BJ (cell line): Measurements from ENCODE around the gene SDCCAG8. TPM values are rescaled to one million over a fixed set of nuclear protein-coding genes. Genes with fewer than 3 reads are reported as not detected.

ENCODE experiments used
- CTCF ChIA-PET: fragments of 350-600 bp; formaldehyde crosslinking; extraction: SDS; loops from one replicate; lab custom pipeline; 2021; ENCODE audit warnings: antibody characterized with exemption, inconsistent platforms; lab: Yijun Ruan, JAX
- POLR2A ChIA-PET: fragments of 300-600 bp; sonication (Branson Sonifier 250); formaldehyde crosslinking; extraction: SDS; loops from one replicate; lab custom pipeline; 2021; ENCODE audit warnings: antibody characterized with exemption; lab: Charles Lee
- DNase-seq: peaks from one replicate; pipeline ENCODE4 v3.0.0-alpha.2; 2011; ENCODE audit warnings: low read depth
- H3K27me3 ChIP-seq: 2 replicates; pipeline ENCODE4 v1.6.0; 2011; ENCODE audit warnings: low read length; ENCODE audit not compliant: control insufficient read depth, insufficient read depth
- H3K36me3 ChIP-seq: 2 replicates; pipeline ENCODE4 v1.5.1; 2011; ENCODE audit warnings: low read length; ENCODE audit not compliant: control insufficient read depth, insufficient read depth
- H3K4me3 ChIP-seq: 2 replicates; pipeline ENCODE4 v1.5.1; 2011; ENCODE audit warnings: low read depth, mild to moderate bottlenecking, control low read depth, low read length
- polyA plus RNA-seq: library from polyadenylated mRNA; depleted of rRNA; stranded (reverse); fragments of >200 nt; gene quantifications from 2 replicates; pipeline ENCODE4 v1.2.3, GENCODE V29; 2011
- TF ChIP-seq, protein P1 (sequence below): IDR thresholded peaks from 2 replicates; pipeline ENCODE4 v1.5.1; 2011; ENCODE audit warnings: low read depth, mild to moderate bottlenecking, control low read depth, inconsistent platforms, low read length, moderate library complexity; ENCODE audit not compliant: insufficient read depth

The SDCCAG8 gene
- polyA plus RNA-seq, 1 experiment, result 17.0 TPM

DNA sequence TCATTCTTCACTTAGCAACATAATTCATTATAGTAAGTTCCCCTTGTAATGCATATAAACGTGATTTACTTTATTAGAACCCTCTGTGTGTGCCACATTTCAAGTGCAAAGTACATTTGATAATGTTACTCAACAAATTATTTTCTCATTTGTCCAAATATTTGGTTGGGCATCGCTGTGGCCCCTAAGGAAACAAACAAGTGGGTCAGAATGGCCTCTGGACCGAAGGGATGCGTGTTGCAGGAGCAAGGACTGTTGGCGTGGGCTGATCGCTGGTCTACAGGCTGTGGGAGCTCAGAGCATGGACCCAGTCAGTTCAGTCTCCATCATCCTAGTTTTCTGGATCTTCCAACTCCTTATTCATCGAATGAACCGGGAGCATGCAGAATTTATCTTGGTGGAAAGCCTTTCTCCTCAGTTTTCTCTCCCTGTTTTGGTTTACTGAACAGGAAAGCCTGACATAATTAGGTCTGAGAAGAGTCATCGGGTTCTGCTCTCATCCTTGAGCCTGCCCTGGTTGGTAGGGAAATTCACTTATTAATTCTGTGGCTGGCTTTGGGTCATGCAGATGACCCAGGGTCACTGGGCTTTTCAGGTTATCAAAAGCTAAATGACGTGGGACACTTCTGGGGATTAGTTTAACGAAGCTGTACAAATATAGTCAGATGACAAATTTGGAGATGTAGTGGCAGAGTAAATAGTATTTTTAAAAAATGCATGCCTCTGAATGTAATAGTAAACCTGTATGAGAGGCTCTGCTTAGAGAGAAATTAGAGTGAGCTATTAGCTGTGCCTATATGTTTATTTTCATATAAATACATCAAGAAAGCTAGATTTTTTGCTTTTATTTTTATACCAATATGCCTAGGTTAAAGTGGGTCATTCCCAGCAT is 200.2 kb downstream of the SDCCAG8 start:
- CTCF ChIA-PET, result interaction anchor here (0.7 kb wide), 1 partner anchor 500 kb away, joined by 3 read pairs; no protein-coding TSS in a partner anchor

DNA sequence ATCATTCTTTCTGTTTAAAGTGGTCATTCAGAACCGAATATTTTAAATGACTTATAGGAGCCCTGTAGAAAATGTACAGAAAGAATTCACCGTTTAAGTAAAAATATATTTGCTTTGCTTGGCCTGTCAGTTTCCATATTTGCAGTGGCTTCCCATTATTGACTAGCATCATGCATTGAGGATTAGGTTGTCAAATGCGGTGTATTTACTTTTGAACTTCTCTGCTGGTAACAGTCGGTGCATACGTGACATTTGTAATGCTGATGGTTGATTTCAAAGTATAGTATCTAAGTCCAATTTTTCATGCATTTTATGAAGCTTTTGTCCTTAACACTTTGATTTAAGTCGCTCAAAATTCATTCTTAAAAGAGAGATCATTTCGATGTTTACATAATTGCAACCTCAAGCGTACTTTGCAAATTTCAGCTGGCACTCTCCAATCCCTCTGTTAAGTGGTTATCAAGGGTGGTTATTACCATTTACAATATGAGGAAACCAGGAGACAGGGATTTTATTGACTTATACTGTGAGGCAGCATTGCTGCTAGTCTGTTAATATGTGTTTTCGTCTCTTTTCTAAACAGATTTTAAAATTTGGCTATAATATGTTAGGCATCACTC is 201.6 kb downstream of the SDCCAG8 start:
- CTCF ChIA-PET, result interaction anchor here (1.2 kb wide), 1 partner anchor 20 kb away, joined by 3 read pairs; no protein-coding TSS in a partner anchor
- Histone ChIP-seq H3K4me3 (no peak overlapping the region), H3K36me3 (no peaks in the 10 kb centered on the region), H3K27me3 (no peaks in the 10 kb centered on the region)
- TF ChIP-seq, protein P1, sequence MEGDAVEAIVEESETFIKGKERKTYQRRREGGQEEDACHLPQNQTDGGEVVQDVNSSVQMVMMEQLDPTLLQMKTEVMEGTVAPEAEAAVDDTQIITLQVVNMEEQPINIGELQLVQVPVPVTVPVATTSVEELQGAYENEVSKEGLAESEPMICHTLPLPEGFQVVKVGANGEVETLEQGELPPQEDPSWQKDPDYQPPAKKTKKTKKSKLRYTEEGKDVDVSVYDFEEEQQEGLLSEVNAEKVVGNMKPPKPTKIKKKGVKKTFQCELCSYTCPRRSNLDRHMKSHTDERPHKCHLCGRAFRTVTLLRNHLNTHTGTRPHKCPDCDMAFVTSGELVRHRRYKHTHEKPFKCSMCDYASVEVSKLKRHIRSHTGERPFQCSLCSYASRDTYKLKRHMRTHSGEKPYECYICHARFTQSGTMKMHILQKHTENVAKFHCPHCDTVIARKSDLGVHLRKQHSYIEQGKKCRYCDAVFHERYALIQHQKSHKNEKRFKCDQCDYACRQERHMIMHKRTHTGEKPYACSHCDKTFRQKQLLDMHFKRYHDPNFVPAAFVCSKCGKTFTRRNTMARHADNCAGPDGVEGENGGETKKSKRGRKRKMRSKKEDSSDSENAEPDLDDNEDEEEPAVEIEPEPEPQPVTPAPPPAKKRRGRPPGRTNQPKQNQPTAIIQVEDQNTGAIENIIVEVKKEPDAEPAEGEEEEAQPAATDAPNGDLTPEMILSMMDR, result no peak
- POLR2A ChIA-PET, result no interaction called here
- no peak for DNase-seq

More for the DNA sequence above, 200.2 kb downstream of the SDCCAG8 start:
- Histone ChIP-seq H3K36me3 (no peaks in the 10 kb centered on the region), H3K27me3 (no peaks in the 10 kb centered on the region), H3K4me3 (no peak overlapping the region)
- no peak for DNase-seq
- POLR2A ChIA-PET, result no interaction called here
- TF ChIP-seq, protein P1, result no peak

DNA sequence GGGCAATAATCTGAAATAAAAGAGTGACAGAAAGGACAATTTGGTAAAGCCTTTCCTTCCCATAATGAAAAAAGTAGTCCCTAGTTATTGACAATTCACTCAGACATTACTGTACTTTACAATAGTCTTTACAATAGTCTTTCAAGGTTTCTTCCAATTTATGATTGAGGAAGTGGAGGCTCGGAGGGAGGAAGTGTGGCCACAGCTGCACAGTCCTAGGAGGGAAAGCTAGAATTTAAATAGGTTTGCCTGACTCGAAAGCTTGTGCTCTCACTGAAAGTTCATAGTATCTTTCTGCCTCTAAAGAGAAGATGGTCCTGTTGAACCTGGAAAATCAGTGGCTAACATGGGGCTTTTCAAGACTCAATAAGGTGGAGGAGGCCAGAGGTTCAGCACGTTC is 203.2 kb downstream of the SDCCAG8 start:
- CTCF ChIA-PET, result no interaction called here
- TF ChIP-seq, protein P1, result no peak

DNA sequence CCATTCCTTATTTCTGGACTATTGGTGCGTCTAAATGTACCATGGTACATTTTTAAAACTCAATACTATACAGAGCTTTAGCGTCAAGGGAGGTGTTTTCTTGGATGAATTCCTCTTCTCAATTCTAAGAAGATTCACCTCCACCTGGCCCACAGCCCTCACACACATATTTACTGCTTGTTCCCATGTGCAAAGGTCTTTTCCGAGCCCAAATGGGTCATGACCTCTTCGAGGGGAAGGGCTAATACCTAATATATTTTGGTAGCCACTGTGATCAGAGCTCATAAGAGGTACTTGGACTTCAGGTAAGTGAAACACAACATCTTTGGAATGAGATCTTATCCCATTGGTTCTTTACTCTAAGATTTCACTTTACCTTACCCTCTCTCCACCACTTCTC is 205.9 kb downstream of the SDCCAG8 start:
- no peak for DNase-seq
- Histone ChIP-seq H3K36me3 (no peaks in the 10 kb centered on the region), H3K4me3 (no peak overlapping the region), H3K27me3 (no peaks in the 10 kb centered on the region)
- ChIA-PET POLR2A (no interaction called here), CTCF (no interaction called here)
- TF ChIP-seq, protein P1, result no peak

More for the DNA sequence above, 203.2 kb downstream of the SDCCAG8 start:
- H3K27me3 ChIP-seq, result no peaks in the 10 kb centered on the region
- POLR2A ChIA-PET, result no interaction called here
- H3K4me3 ChIP-seq, result no peak overlapping the region
- DNase-seq, result no peak
- no peaks in the 10 kb centered on the region for H3K36me3 ChIP-seq
